Mucosa of rectum (tissue), 2 donors: Measurements from ENCODE around the gene KRTAP10-1.
"Not testable (repeated sequence)": the region's sequence is repeated elsewhere in the genome, so short reads cannot be mapped to it uniquely, and the experiment has no call there.

ENCODE experiments used
- H3K27ac ChIP-seq, 2 donors: one replicate each; pipeline ENCODE4 v1.7.0; 2013; ENCODE audit warnings: inconsistent platforms in 2 of 2, low read depth in 2 of 2, low read length in 2 of 2
- H3K27me3 ChIP-seq, 2 donors: one replicate each; pipeline ENCODE4 v1.7.0; 2013; ENCODE audit warnings: low read length in 2 of 2; ENCODE audit not compliant: control insufficient read depth in 2 of 2, insufficient read depth in 2 of 2
- H3K36me3 ChIP-seq, 2 donors: one replicate each; pipeline ENCODE4 v1.7.0; 2013; ENCODE audit warnings: low read length in 2 of 2; ENCODE audit not compliant: control insufficient read depth in 2 of 2, insufficient read depth in 2 of 2
- H3K4me1 ChIP-seq, 2 donors: one replicate each; pipeline ENCODE4 v1.7.0; 2013; ENCODE audit warnings: low read length in 2 of 2, mild to moderate bottlenecking in 1 of 2; ENCODE audit not compliant: control insufficient read depth in 2 of 2, insufficient read depth in 2 of 2
- H3K4me3 ChIP-seq, 2 donors: one replicate each; pipeline ENCODE4 v1.7.0; 2013; ENCODE audit warnings: low read length in 2 of 2
- H3K9ac ChIP-seq, 2 donors: one replicate each; pipeline ENCODE4 v1.7.0; 2013; ENCODE audit warnings: low read length in 2 of 2, low read depth in 1 of 2, mild to moderate bottlenecking in 1 of 2
- H3K9me3 ChIP-seq, 2 donors: one replicate each; pipeline ENCODE4 v1.7.0; 2013; ENCODE audit warnings: low read length in 2 of 2; ENCODE audit not compliant: control insufficient read depth in 2 of 2
- donor health status: healthy.
- donor health status: Normal muscosa, but diverticular disease.

KRTAP10-1 gene

GRCh38 chr21:44579056-44579832 is 39.2 kb upstream of the KRTAP10-1 start:
- H3K4me1 ChIP-seq, result peaks cover 3 to 21% of the 10 kb centered on the region in 2 donors
- no peak overlapping the region for H3K9ac ChIP-seq
- no peaks in the 10 kb centered on the region for H3K36me3 ChIP-seq
- H3K27me3 ChIP-seq, result peaks cover 0 to 3% of the 10 kb centered on the region in 2 donors
- no peak overlapping the region for H3K27ac ChIP-seq
- H3K4me3 ChIP-seq, result no peak overlapping the region
- peaks cover 0 to 2% of the 10 kb centered on the region in 2 donors for H3K9me3 ChIP-seq

- Histone ChIP-seq H3K9me3 (peaks cover 0 to 2% of the 10 kb centered on the region in 2 donors), H3K4me1 (peaks cover 3 to 22% of the 10 kb centered on the region in 2 donors), H3K9ac (no peak overlapping the region), H3K27ac (no peak overlapping the region), H3K27me3 (peaks cover 0 to 3% of the 10 kb centered on the region in 2 donors), H3K36me3 (no peaks in the 10 kb centered on the region), H3K4me3 (no peak overlapping the region)
These were observed 38.5 kb upstream of the KRTAP10-1 start for GRCh38 chr21:44578371-44579055.

DNA sequence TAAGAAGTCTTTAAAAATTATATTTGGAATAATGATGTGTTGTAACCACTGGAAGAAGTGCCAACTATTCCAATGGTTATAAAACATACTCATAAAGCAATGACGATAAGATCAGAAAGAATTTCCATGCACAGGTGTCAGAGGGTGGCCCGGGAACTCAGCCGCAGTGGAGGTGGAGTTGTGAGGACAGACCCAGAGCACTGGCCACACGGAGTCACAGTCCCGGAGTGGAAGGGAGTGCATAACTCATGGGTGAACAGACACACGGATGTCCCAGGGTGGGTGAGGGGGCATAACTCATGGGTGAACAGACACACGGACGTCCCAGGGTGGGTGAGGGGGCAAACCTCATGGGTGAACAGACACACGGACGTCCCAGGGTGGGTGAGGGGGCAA is 36.0 kb upstream of the KRTAP10-1 start:
- Histone ChIP-seq H3K27me3 (peaks cover 0 to 3% of the 10 kb centered on the region in 2 donors), H3K9ac (no peak overlapping the region), H3K4me1 (peaks cover 3 to 22% of the 10 kb centered on the region in 2 donors), H3K27ac (no peak overlapping the region), H3K4me3 (no peak overlapping the region), H3K36me3 (no peaks in the 10 kb centered on the region), H3K9me3 (no peaks in the 10 kb centered on the region)

DNA sequence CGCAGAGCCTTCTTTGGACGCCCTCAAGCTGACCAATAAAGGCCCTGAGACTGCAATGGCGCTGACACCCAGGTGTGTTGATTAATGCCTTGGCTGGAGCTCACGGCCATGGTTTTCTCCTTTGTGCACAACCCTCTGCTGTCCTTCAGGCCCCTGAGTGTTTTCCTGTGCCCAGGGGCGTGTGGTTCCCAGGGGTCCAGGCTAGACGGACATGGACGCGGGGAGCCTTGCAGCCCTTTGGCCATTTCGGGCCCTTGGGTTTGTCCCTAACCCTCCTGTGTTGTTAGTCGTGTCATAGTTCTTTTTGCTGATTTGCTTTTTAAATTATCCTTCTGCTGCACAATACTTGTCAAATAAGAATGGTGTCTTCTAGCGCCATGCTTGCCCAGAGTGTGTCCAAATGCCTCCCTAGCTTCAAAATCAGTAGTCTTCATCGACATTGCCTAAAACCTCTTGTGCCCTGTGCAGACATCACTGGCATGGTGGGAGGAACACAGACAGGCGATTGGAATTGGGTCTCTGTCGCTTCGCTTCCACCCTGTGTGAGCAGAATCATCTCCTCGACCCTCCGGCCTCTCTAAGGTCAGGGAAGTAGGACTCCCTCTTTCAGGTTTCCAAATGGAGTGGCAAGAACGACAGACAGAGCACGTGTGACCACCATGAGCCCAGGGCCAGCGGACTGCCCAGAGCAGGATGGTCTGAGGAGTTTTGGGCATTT is 35.5 kb upstream of the KRTAP10-1 start:
- Histone ChIP-seq H3K4me3 (no peak overlapping the region), H3K9me3 (no peaks in the 10 kb centered on the region)

GRCh38 chr21:44574457-44575306 is 34.7 kb upstream of the KRTAP10-1 start:
- H3K36me3 ChIP-seq, result no peaks in the 10 kb centered on the region
- H3K27ac ChIP-seq, result peak overlapping the region in 1 of 2 donors; percentile 6
- no peaks in the 10 kb centered on the region for H3K9me3 ChIP-seq
- H3K4me3 ChIP-seq, result peak overlapping the region in 1 of 2 donors; percentile 53
- peaks cover 3 to 16% of the 10 kb centered on the region in 2 donors for H3K4me1 ChIP-seq
- no peak overlapping the region for H3K9ac ChIP-seq
- peaks cover 0 to 3% of the 10 kb centered on the region in 2 donors for H3K27me3 ChIP-seq

More for the DNA sequence above, 35.5 kb upstream of the KRTAP10-1 start:
- H3K27ac ChIP-seq, result peak overlapping the region in 1 of 2 donors; percentile 6
- peaks cover 3 to 21% of the 10 kb centered on the region in 2 donors for H3K4me1 ChIP-seq
- no peaks in the 10 kb centered on the region for H3K36me3 ChIP-seq
- peaks cover 0 to 3% of the 10 kb centered on the region in 2 donors for H3K27me3 ChIP-seq
- no peak overlapping the region for H3K9ac ChIP-seq

DNA sequence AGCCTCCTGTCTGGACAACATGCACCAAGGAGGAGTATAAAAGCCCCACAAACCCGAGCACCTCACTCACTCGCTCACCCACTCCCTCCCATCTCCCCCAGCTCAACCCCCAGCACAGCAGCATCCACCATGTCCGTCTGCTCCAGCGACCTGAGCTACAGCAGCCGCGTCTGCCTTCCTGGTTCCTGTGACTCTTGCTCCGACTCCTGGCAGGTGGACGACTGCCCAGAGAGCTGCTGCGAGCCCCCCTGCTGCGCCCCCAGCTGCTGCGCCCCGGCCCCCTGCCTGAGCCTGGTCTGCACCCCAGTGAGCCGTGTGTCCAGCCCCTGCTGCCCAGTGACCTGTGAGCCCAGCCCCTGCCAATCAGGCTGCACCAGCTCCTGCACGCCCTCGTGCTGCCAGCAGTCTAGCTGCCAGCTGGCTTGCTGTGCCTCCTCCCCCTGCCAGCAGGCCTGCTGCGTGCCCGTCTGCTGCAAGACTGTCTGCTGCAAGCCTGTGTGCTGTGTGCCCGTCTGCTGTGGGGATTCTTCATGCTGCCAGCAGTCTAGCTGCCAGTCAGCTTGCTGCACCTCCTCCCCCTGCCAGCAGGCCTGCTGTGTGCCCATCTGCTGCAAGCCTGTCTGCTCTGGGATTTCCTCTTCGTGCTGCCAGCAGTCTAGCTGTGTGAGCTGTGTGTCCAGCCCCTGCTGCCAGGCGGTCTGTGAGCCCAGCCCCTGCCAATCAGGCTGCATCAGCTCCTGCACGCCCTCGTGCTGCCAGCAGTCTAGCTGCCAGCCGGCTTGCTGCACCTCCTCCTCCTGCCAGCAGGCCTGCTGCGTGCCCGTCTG is 33.8 kb upstream of the KRTAP10-1 start, which contains the start of gene KRTAP10-4:
KRTAP10-4 (plus strand) TSS at position 100 of the 827 bp plus-strand sequence; CDS start at position 130, 30 bp downstream.
- not testable (repeated sequence) for H3K36me3 ChIP-seq, H3K9me3 ChIP-seq, H3K9ac ChIP-seq, H3K27me3 ChIP-seq, H3K27ac ChIP-seq
- H3K4me1 ChIP-seq, result peaks cover 3 to 16% of the 10 kb centered on the region in 2 donors
- H3K4me3 ChIP-seq, result peak within 1 kb of the TSS in 1 of 2 donors; percentile 53

DNA sequence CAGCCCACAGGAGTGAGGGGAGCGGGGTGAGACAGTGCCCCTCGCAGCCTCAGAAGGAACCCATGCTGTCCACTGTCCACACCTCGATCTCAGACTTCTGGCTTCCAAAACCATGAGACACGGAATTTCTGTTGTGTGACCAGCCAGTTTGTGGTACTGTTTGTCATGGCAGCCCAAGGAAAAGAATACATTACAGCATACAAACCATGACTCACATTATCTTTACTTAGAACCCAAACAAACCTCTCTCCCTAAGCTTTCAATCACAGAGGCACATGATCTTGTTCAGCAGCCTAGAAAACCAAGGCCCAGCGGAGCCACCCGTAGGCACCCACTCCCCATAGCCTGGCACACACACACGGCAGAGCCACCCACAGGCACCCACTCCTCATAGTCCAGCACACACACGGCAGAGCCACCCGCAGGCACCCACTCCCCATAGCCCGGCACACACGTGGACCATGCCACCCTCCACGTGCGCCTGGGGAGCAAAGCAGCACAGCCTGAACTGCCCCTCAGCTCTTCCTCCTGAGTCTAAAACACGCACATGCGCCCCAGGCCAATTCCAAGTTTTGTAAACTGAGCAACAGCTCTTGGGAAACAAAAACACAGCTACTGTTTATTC is 33.1 kb upstream of the KRTAP10-1 start:
- H3K27ac ChIP-seq, result no peak overlapping the region
- H3K4me1 ChIP-seq, result peaks cover 3 to 16% of the 10 kb centered on the region in 2 donors
- no peak overlapping the region for H3K4me3 ChIP-seq
- peaks cover 0 to 3% of the 10 kb centered on the region in 2 donors for H3K27me3 ChIP-seq
- H3K9me3 ChIP-seq, result no peaks in the 10 kb centered on the region
- H3K36me3 ChIP-seq, result no peaks in the 10 kb centered on the region
- no peak overlapping the region for H3K9ac ChIP-seq

- H3K9me3 ChIP-seq, result no peaks in the 10 kb centered on the region
- no peak overlapping the region for H3K27ac ChIP-seq
- no peak overlapping the region for H3K4me3 ChIP-seq
- peaks cover 3 to 16% of the 10 kb centered on the region in 2 donors for H3K4me1 ChIP-seq
- H3K36me3 ChIP-seq, result no peaks in the 10 kb centered on the region
- peaks cover 0 to 3% of the 10 kb centered on the region in 2 donors for H3K27me3 ChIP-seq
- H3K9ac ChIP-seq, result no peak overlapping the region
These were observed 32.1 kb upstream of the KRTAP10-1 start for GRCh38 chr21:44571844-44572782.
